WTC11 (cell line): ENCODE results near the gene PCIF1. TPM values are rescaled to one million over a fixed set of nuclear protein-coding genes. Genes with fewer than 3 reads are reported as not detected.
"Not testable (repeated sequence)": the region's sequence is repeated elsewhere in the genome, so short reads cannot be mapped to it uniquely, and the experiment has no call there.

Source experiments
- ATAC-seq: fragments of 200-7000 bp; cut with Tn5 transposase; 2 replicates; pipeline ENCODE4 v1.10.0; 2021; ENCODE audit warnings: mild to moderate bottlenecking, moderate library complexity
- CTCF ChIA-PET: fragments of 300-600 bp; sonication (Branson Sonifier 250); formaldehyde crosslinking; loops from one replicate; lab custom pipeline; 2021; ENCODE audit warnings: antibody characterized with exemption; lab: Charles Lee
- POLR2A ChIA-PET: fragments of 350-600 bp; sonication (Branson Sonifier 250); formaldehyde crosslinking; loops from one replicate; lab custom pipeline; 2021; ENCODE audit warnings: antibody characterized with exemption; lab: Charles Lee
- DNase-seq: peaks from one replicate; pipeline ENCODE4 v3.0.0; 2021; ENCODE audit warnings: low spot score
- H3K27ac Mint-ChIP-seq: 2 replicates; pipeline ENCODE4 v1.8.0; 2021; ENCODE audit warnings: mixed read lengths
- H3K27me3 Mint-ChIP-seq: 2 replicates; pipeline ENCODE4 v1.8.0; 2021; ENCODE audit warnings: low read depth, mild to moderate bottlenecking, moderate library complexity, mixed read lengths
- H3K36me3 Mint-ChIP-seq: 2 replicates; pipeline ENCODE4 v1.8.0; 2021; ENCODE audit warnings: mixed read lengths
- H3K4me1 Mint-ChIP-seq: 2 replicates; pipeline ENCODE4 v1.8.0; 2022; ENCODE audit warnings: mixed read lengths
- H3K4me3 Mint-ChIP-seq: 2 replicates; pipeline ENCODE4 v1.8.0; 2021; ENCODE audit warnings: mild to moderate bottlenecking, moderate library complexity, mixed read lengths
- H3K9me3 Mint-ChIP-seq: 2 replicates; pipeline ENCODE4 v1.8.0; 2021; ENCODE audit warnings: mixed read lengths
- ATF1 ChIP-seq: sonication (generic); formaldehyde crosslinking; IDR thresholded peaks from 2 replicates; pipeline ENCODE4 v1.8.1; 2023; ENCODE audit warnings: mild to moderate bottlenecking, moderate library complexity, missing genetic modification reagents
- EMX1 ChIP-seq: fragments of 250-450 bp; sonication (Bioruptor Pico); IDR thresholded peaks from 2 replicates; pipeline ENCODE4 v1.8.0; 2021; ENCODE audit warnings: mild to moderate bottlenecking
- ERG ChIP-seq: fragments of 250-450 bp; sonication (Bioruptor Pico); IDR thresholded peaks from 2 replicates; pipeline ENCODE4 v1.8.0; 2021; ENCODE audit warnings: mild to moderate bottlenecking
- ETV6 ChIP-seq: sonication (generic); formaldehyde crosslinking; IDR thresholded peaks from 2 replicates; pipeline ENCODE4 v1.8.1; 2022; ENCODE audit warnings: mild to moderate bottlenecking, missing genetic modification reagents
- GRHL2 ChIP-seq: fragments of 250-450 bp; sonication (Bioruptor Pico); IDR thresholded peaks from 2 replicates; pipeline ENCODE4 v1.8.0; 2022; ENCODE audit warnings: mild to moderate bottlenecking, moderate library complexity; ENCODE audit not compliant: insufficient replicate concordance, severe bottlenecking
- HMGA2 ChIP-seq: fragments of 250-450 bp; sonication (Bioruptor Pico); IDR thresholded peaks from 2 replicates; pipeline ENCODE4 v1.4.0; 2021; ENCODE audit warnings: mild to moderate bottlenecking, moderate library complexity
- HMGXB4 ChIP-seq: sonication (generic); formaldehyde crosslinking; IDR thresholded peaks from 2 replicates; pipeline ENCODE4 v1.8.1; 2023; ENCODE audit warnings: mild to moderate bottlenecking, moderate library complexity, missing genetic modification reagents
- NFATC4 ChIP-seq: fragments of 250-450 bp; sonication (Bioruptor Pico); IDR thresholded peaks from 2 replicates; pipeline ENCODE4 v1.9.0; 2021; ENCODE audit warnings: mild to moderate bottlenecking
- NR3C1 ChIP-seq: sonication (generic); formaldehyde crosslinking; conservative IDR thresholded peaks from 2 replicates; pipeline ENCODE4 v1.8.1; 2023; ENCODE audit warnings: low read depth, mild to moderate bottlenecking, missing genetic modification reagents
- OVOL2 ChIP-seq: fragments of 250-450 bp; sonication (Bioruptor Pico); IDR thresholded peaks from 2 replicates; pipeline ENCODE4 v1.9.0; 2021; ENCODE audit warnings: mild to moderate bottlenecking, borderline replicate concordance
- PRDM15 ChIP-seq: sonication (generic); formaldehyde crosslinking; IDR thresholded peaks from 2 replicates; pipeline ENCODE4 v1.8.0; 2022; ENCODE audit warnings: missing genetic modification reagents
- RELA ChIP-seq: sonication (generic); formaldehyde crosslinking; IDR thresholded peaks from 2 replicates; pipeline ENCODE4 v1.8.1; 2022; ENCODE audit warnings: missing genetic modification reagents, mild to moderate bottlenecking, borderline replicate concordance
- SMAD4 ChIP-seq: sonication (generic); formaldehyde crosslinking; IDR thresholded peaks from 2 replicates; pipeline ENCODE4 v1.8.0; 2022; ENCODE audit warnings: mild to moderate bottlenecking, missing genetic modification reagents
- SP1 ChIP-seq: sonication (generic); formaldehyde crosslinking; conservative IDR thresholded peaks from 2 replicates; pipeline ENCODE4 v1.8.1; 2022; ENCODE audit warnings: missing genetic modification reagents
- total RNA-seq: library from RNA; stranded (reverse); gene quantifications from 3 replicates; pipeline ENCODE4 v1.2.3, GENCODE V29; 2021
- TF ChIP-seq, protein P1 (sequence below): fragments of 250-450 bp; sonication (Bioruptor Pico); IDR thresholded peaks from 2 replicates; pipeline ENCODE4 v2.1.2; 2022; ENCODE audit warnings: mild to moderate bottlenecking, moderate library complexity
- TF ChIP-seq, protein P2 (sequence below): sonication (generic); formaldehyde crosslinking; IDR thresholded peaks from 2 replicates; pipeline ENCODE4 v1.8.1; 2023; ENCODE audit warnings: mild to moderate bottlenecking, missing genetic modification reagents, borderline replicate concordance

Gene PCIF1
- total RNA-seq, 1 experiment from 2014 or later, result 42.2 TPM

DNA sequence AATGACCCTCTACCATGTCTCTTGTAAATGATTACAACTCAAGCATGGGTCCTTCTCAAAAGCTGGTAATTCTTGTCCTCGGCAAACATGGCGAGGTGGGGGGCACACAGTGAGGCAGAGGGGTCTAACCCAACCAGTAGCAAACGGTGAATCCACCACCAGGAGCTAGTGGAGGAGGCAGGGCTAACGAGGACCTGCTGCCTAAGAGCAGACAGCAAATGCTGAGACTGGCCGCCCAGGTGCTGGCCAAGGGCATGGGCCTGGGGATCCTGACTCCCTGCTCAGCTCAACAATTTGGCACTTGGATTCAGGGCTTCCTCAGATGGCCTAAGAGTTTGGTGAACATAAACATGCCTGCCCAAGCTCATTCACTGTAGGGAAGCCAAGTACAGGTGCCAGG is 18.4 kb downstream of the PCIF1 start (continued):
- TF ChIP-seq PRDM15 (CRISPR knock-in tag) (no peak), EMX1 (no peak), HMGA2 (no peak), ETV6 (CRISPR knock-in tag) (no peak)
- TF ChIP-seq, protein P1, sequence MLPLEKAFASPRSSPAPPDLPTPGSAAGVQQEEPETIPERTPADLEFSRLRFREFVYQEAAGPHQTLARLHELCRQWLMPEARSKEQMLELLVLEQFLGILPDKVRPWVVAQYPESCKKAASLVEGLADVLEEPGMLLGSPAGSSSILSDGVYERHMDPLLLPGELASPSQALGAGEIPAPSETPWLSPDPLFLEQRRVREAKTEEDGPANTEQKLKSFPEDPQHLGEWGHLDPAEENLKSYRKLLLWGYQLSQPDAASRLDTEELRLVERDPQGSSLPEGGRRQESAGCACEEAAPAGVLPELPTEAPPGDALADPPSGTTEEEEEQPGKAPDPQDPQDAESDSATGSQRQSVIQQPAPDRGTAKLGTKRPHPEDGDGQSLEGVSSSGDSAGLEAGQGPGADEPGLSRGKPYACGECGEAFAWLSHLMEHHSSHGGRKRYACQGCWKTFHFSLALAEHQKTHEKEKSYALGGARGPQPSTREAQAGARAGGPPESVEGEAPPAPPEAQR (CRISPR knock-in tag), result no peak

GRCh38 chr20:45953672-45954071 is 19.2 kb downstream of the PCIF1 start:
- no peak overlapping the region for H3K4me3 Mint-ChIP-seq

DNA sequence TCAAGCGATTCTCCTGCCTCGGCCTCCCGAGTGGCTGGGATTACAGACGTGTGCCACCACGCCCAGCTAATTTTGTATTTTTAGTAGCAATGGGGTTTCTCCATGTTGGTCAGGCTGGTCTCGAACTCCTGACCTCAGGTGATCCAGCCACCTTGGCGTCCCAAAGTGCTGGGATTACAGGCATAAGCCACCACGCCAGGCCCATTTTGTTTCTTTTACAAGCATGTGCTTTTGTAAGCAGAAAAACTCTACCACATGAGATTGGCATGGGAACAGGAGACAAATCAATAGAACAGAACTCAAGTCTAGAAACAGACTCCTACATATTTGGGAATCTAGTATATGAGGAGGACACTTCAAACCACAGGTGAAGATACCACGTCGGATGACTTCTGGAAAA is 21.8 kb downstream of the PCIF1 start:
- POLR2A ChIA-PET, H3K4me1 Mint-ChIP-seq, H3K4me3 Mint-ChIP-seq, CTCF ChIA-PET, H3K27ac Mint-ChIP-seq, ATAC-seq, DNase-seq, H3K9me3 Mint-ChIP-seq, H3K27me3 Mint-ChIP-seq: not testable (repeated sequence)
- peaks cover 38% of the 10 kb centered on the region for H3K36me3 Mint-ChIP-seq

More at GRCh38 chr20:45953672-45954071, 19.2 kb downstream of the PCIF1 start:
- Mint-ChIP-seq H3K27me3 (no peaks in the 10 kb centered on the region), H3K36me3 (peaks cover 26% of the 10 kb centered on the region), H3K9me3 (no peaks in the 10 kb centered on the region), H3K4me1 (peaks cover 5% of the 10 kb centered on the region), H3K27ac (no peak overlapping the region)
- CTCF ChIA-PET, result interaction anchor here (0.7 to 1.1 kb wide), 3 partner anchors 20 to 58 kb away, joined by 3 to 4 read pairs (median 3); no protein-coding TSS in a partner anchor
- POLR2A ChIA-PET, result no interaction called here
- DNase-seq (no peak), ATAC-seq (no peak)
- TF ChIP-seq ATF1 (CRISPR knock-in tag), result no peak
- no peak for TF ChIP-seq NR3C1 (CRISPR knock-in tag)

- ATAC-seq (no peak), DNase-seq (no peak)
- Mint-ChIP-seq H3K27ac (no peak overlapping the region), H3K4me1 (no peaks in the 10 kb centered on the region), H3K4me3 (no peak overlapping the region), H3K27me3 (no peaks in the 10 kb centered on the region), H3K36me3 (peaks cover 34% of the 10 kb centered on the region), H3K9me3 (no peaks in the 10 kb centered on the region)
- ChIA-PET CTCF (interaction anchor here (1.0 to 3.0 kb wide), 2 partner anchors 13 to 24 kb away, joined by 3 to 14 read pairs; no protein-coding TSS in a partner anchor), POLR2A (no interaction called here)
- TF ChIP-seq SP1 (CRISPR knock-in tag) (no peak), SMAD4 (CRISPR knock-in tag) (no peak), NFATC4 (CRISPR knock-in tag) (no peak), GRHL2 (CRISPR knock-in tag) (no peak), HMGXB4 (CRISPR knock-in tag) (no peak), RELA (no peak), ERG (CRISPR knock-in tag) (no peak), OVOL2 (CRISPR knock-in tag) (no peak)
- TF ChIP-seq, protein P2, sequence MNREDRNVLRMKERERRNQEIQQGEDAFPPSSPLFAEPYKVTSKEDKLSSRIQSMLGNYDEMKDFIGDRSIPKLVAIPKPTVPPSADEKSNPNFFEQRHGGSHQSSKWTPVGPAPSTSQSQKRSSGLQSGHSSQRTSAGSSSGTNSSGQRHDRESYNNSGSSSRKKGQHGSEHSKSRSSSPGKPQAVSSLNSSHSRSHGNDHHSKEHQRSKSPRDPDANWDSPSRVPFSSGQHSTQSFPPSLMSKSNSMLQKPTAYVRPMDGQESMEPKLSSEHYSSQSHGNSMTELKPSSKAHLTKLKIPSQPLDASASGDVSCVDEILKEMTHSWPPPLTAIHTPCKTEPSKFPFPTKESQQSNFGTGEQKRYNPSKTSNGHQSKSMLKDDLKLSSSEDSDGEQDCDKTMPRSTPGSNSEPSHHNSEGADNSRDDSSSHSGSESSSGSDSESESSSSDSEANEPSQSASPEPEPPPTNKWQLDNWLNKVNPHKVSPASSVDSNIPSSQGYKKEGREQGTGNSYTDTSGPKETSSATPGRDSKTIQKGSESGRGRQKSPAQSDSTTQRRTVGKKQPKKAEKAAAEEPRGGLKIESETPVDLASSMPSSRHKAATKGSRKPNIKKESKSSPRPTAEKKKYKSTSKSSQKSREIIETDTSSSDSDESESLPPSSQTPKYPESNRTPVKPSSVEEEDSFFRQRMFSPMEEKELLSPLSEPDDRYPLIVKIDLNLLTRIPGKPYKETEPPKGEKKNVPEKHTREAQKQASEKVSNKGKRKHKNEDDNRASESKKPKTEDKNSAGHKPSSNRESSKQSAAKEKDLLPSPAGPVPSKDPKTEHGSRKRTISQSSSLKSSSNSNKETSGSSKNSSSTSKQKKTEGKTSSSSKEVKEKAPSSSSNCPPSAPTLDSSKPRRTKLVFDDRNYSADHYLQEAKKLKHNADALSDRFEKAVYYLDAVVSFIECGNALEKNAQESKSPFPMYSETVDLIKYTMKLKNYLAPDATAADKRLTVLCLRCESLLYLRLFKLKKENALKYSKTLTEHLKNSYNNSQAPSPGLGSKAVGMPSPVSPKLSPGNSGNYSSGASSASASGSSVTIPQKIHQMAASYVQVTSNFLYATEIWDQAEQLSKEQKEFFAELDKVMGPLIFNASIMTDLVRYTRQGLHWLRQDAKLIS (CRISPR knock-in tag), result no peak
These were observed 22.8 kb downstream of the PCIF1 start for GRCh38 chr20:45957021-45957941.
